HFF-Myc (cell line): ENCODE measurements around the gene PCNT.

ENCODE experiments used
- DNase-seq: peaks from one replicate; pipeline ENCODE4 v3.0.0-alpha.2; 2011; ENCODE audit warnings: low read depth; ENCODE audit errors: extremely low read depth
- H3K4me3 ChIP-seq: replicated peaks from 2 replicates; pipeline ENCODE4 v1.5.1; 2011; ENCODE audit warnings: low read depth, mild to moderate bottlenecking, control low read depth, low read length
- TF ChIP-seq, protein P1 (sequence below): IDR thresholded peaks from 2 replicates; pipeline ENCODE4 v1.5.1; 2012; ENCODE audit warnings: mild to moderate bottlenecking, low read depth, low read length, control low read depth; ENCODE audit errors: missing control alignments

Gene PCNT

DNA sequence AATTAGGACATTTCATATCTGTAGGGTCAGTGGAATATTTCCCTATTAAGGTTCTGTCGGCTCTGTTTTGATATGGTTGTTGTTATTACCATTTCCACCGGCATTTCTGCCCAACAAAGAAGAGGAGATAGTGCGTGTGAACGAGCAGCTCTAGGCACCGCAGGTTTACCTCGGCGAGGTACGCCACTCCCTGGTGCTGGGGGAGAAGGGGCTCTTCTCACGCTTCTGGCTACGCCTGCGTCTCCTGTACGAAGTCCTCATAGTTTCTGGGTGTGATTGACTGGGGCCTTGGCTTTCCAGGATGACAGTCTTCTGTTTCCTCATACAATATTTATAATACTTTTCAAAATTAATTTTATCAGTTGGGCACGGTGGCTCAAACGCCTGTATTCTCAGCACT, 80.3 kb downstream of the PCNT start:
- no peak for DNase-seq
- H3K4me3 ChIP-seq: no peak overlapping the region
- TF ChIP-seq, protein P1, sequence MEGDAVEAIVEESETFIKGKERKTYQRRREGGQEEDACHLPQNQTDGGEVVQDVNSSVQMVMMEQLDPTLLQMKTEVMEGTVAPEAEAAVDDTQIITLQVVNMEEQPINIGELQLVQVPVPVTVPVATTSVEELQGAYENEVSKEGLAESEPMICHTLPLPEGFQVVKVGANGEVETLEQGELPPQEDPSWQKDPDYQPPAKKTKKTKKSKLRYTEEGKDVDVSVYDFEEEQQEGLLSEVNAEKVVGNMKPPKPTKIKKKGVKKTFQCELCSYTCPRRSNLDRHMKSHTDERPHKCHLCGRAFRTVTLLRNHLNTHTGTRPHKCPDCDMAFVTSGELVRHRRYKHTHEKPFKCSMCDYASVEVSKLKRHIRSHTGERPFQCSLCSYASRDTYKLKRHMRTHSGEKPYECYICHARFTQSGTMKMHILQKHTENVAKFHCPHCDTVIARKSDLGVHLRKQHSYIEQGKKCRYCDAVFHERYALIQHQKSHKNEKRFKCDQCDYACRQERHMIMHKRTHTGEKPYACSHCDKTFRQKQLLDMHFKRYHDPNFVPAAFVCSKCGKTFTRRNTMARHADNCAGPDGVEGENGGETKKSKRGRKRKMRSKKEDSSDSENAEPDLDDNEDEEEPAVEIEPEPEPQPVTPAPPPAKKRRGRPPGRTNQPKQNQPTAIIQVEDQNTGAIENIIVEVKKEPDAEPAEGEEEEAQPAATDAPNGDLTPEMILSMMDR: no peak

DNA sequence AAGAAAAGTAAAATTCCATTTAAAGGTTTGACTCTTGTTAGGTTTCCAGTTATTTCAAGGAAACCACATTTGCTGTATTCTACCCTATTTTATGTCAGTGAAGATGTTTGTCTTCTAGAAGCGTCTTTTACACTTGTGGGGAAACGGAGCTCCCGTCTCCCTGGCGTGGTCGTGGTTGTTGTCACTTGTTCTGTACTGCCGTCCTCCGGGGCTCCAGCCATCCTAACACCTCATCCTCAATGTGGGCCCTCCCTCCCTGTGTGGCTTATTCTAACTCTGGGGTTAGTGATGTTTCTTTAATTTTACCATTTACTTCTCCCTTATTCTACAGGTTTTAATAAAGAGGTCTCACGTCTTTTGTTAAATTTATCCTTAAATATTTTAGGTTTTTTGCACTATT, 82.0 kb downstream of the PCNT start:
- no peak for DNase-seq
- no peak overlapping the region for H3K4me3 ChIP-seq
- TF ChIP-seq, protein P1: no peak

DNA sequence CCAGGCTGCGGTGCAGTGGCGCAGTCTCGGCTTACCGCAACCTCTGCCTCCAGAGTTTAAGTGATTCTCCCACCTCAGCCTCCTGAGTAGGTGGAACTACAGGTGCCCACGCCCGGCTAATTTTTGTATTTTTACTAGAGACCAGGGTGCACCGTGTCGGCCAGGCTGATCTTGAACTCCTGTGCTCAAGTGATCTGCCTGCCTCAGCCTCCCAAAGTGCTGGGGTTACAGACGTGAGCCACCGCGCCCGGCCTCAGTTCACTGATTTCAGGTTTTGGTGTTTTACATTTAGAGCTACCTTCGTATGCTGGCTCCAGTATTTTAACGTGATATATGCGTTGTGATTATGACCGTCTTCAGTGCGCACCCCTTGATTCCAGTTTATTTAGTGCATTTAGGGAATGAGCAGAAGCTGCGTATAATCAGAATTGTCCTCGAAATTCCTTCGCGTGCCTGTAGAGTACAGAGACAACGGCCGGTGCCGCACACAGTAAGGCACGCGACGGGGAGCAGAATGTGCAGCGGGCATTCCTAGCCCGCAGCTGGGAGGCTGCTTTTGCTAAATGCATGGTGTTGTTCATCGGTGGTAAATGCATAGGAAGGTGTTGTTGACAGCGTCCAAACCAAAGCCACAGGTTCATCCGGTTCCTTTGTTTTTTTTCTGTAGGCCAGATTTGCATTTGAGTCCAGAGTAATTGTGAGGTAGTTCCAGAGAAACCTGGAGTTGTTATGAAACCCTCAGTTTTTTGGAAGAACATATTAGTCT, 85.9 kb downstream of the PCNT start:
- TF ChIP-seq, protein P1: no peak
- no peak overlapping the region for H3K4me3 ChIP-seq
- no peak for DNase-seq

DNA sequence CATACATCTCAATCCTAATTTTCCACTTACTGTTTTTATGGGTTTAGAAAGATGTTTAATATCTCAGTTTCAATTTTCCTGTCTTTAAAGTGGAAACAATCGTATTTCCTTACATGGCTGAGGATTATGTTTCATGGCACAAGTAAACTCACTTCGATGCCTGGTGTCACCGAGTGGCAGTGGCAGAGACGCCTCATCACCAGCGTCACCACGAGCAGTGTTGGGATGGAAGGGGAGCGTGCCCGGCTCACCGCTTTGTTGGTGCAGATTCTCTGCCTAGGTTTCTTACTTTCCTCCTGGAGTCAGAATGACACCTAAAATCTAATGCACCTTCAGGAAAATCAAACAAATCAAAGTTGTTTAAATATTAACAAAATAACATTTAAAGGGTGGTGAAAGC, 86.6 kb downstream of the PCNT start:
- TF ChIP-seq, protein P1: no peak
- no peak for DNase-seq
- no peak overlapping the region for H3K4me3 ChIP-seq

DNA sequence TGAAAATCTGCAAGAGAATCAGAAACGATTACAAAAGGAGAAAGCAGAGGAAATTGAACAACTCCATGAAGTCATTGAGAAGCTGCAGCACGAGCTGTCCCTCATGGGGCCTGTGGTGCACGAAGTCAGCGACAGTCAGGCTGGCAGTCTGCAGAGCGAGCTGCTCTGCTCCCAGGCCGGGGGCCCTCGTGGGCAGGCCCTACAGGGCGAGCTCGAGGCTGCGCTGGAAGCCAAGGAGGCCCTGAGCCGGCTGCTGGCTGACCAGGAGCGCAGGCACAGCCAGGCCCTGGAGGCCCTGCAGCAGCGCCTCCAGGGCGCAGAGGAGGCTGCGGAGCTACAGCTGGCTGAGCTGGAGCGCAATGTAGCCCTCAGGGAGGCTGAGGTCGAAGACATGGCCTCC, 87.3 kb downstream of the PCNT start:
- no peak overlapping the region for H3K4me3 ChIP-seq
- TF ChIP-seq, protein P1: no peak
- no peak for DNase-seq

DNA sequence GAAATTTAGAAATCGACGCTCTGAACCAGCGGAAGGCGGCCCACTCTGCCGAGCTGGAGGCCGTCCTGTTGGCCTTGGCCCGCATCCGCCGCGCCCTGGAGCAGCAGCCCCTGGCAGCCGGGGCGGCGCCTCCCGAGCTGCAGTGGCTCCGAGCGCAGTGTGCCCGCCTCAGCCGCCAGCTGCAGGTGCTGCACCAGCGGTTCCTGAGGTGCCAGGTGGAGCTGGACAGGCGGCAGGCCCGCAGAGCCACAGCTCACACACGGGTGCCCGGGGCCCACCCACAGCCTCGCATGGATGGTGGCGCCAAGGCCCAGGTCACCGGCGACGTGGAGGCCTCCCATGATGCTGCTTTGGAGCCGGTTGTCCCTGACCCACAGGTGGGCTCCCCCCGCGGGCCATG, 87.7 kb downstream of the PCNT start:
- TF ChIP-seq, protein P1: no peak
- DNase-seq: no peak
- no peak overlapping the region for H3K4me3 ChIP-seq
